Neural progenitor cell (in vitro differentiated cells): ENCODE results near the gene RPL37. TPM values are rescaled to one million over a fixed set of nuclear protein-coding genes. Genes with fewer than 3 reads are reported as not detected.

ENCODE experiments used
- DNase-seq: peaks from one replicate; pipeline ENCODE4 v3.0.0-alpha.2; 2016; ENCODE audit warnings: low spot score
- H2AFZ ChIP-seq: fragments of 200-600 bp; sonication (generic); replicated peaks from 2 replicates; pipeline ENCODE4 v1.6.1; 2016; ENCODE audit warnings: antibody characterized with exemption
- H3F3A ChIP-seq: fragments of 200-600 bp; sonication (generic); 2 replicates; pipeline ENCODE4 v1.6.1; 2016; ENCODE audit warnings: antibody characterized with exemption, low read depth
- H3K27ac ChIP-seq: fragments of 200-600 bp; sonication (generic); 2 replicates; pipeline ENCODE4 v1.5.1; 2016; ENCODE audit warnings: mild to moderate bottlenecking
- H3K27me3 ChIP-seq: fragments of 200-600 bp; sonication (generic); 2 replicates; pipeline ENCODE4 v1.6.1; 2016; ENCODE audit warnings: mild to moderate bottlenecking, moderate library complexity
- H3K36me3 ChIP-seq: fragments of 200-600 bp; sonication (generic); 2 replicates; pipeline ENCODE4 v1.5.1; 2016
- H3K4me1 ChIP-seq: fragments of 200-600 bp; sonication (generic); 2 replicates; pipeline ENCODE4 v1.6.1; 2016; ENCODE audit warnings: mixed run types
- H3K4me2 ChIP-seq: fragments of 200-600 bp; sonication (generic); 2 replicates; pipeline ENCODE4 v1.6.1; 2016
- H3K4me3 ChIP-seq: fragments of 200-600 bp; sonication (generic); 2 replicates; pipeline ENCODE4 v1.5.1; 2016
- H3K79me2 ChIP-seq: fragments of 200-600 bp; sonication (generic); 2 replicates; pipeline ENCODE4 v1.6.1; 2016; ENCODE audit warnings: low read depth
- H3K9ac ChIP-seq: fragments of 200-600 bp; sonication (generic); 2 replicates; pipeline ENCODE4 v1.6.1; 2016
- H3K9me3 ChIP-seq: fragments of 200-600 bp; sonication (generic); 2 replicates; pipeline ENCODE4 v1.5.1; 2016; ENCODE audit warnings: low read depth
- H4K20me1 ChIP-seq: fragments of 200-600 bp; sonication (generic); 2 replicates; pipeline ENCODE4 v1.6.1; 2016; ENCODE audit warnings: low read depth
- H3K27ac Mint-ChIP-seq: 3 replicates; pipeline ENCODE4 v1.8.0; 2021; ENCODE audit warnings: mixed read lengths
- H3K27me3 Mint-ChIP-seq: 2 replicates; pipeline ENCODE4 v1.8.0; 2022; ENCODE audit warnings: low read depth, mild to moderate bottlenecking, inconsistent platforms, moderate library complexity, mixed read lengths; ENCODE audit not compliant: insufficient read depth
- H3K36me3 Mint-ChIP-seq: 3 replicates; pipeline ENCODE4 v1.8.0; 2021; ENCODE audit warnings: mixed read lengths
- H3K4me1 Mint-ChIP-seq: 3 replicates; pipeline ENCODE4 v1.8.0; 2021; ENCODE audit warnings: mixed read lengths
- H3K4me3 Mint-ChIP-seq: 3 replicates; pipeline ENCODE4 v1.8.0; 2021; ENCODE audit warnings: mild to moderate bottlenecking, moderate library complexity, mixed read lengths
- H3K9me3 Mint-ChIP-seq: 3 replicates; pipeline ENCODE4 v1.8.0; 2020; ENCODE audit warnings: mixed read lengths
- CTCF ChIP-seq: fragments of 200-600 bp; sonication (generic); IDR thresholded peaks from 2 replicates; pipeline ENCODE4 v1.5.1; 2017; ENCODE audit warnings: antibody characterized with exemption, mild to moderate bottlenecking
- EZH2 ChIP-seq: fragments of 200-600 bp; sonication (generic); IDR thresholded peaks from 2 replicates; pipeline ENCODE4 v1.6.1; 2017; ENCODE audit warnings: antibody characterized with exemption, mild to moderate bottlenecking, moderate library complexity
- EZH2phosphoT487 ChIP-seq: fragments of 200-600 bp; sonication (generic); IDR thresholded peaks from 2 replicates; pipeline ENCODE4 v1.6.1; 2017; ENCODE audit warnings: antibody characterized with exemption
- total RNA-seq: library from RNA; depleted of rRNA; stranded (reverse); fragments of >200 nt; gene quantifications from 2 replicates; pipeline ENCODE4 v1.2.3, GENCODE V29; 2015; ENCODE audit warnings: low replicate concordance

The RPL37 gene
- total RNA-seq, 1 donor from 2014 or later, result 235 TPM

DNA sequence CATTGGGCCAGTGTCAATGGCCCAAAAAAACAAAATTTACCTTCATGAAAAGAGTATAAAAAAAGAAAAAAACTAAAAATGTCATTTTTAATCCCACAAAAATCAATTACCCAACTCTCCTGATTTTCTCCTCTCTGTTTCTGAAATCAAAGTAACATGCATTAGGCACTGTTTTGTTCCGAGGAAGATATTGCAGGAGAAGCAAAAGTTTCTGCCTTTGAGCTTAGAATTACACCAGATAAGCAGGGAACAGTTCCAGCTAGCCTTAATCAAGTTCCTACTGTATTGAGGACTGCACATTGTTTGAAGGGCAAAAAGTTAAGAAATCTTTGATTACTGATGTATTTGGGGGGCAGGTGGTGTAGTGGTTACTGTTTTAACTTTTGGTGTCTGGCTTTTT, 35.8 kb downstream of the RPL37 start:
- Histone ChIP-seq H3K9me3 (no peaks in the 10 kb centered on the region), H2AFZ (no peak overlapping the region), H3F3A (peaks cover 24% of the 10 kb centered on the region), H3K27me3 (peaks cover 11% of the 10 kb centered on the region), H3K27ac (no peak overlapping the region), H3K4me3 (peak overlapping the region; percentile 81), H3K79me2 (peaks cover 34% of the 10 kb centered on the region), H3K4me2 (peak overlapping the region; percentile 93), H3K9ac (no peak overlapping the region), H3K36me3 (no peaks in the 10 kb centered on the region), H3K4me1 (peaks cover 17% of the 10 kb centered on the region), H4K20me1 (peaks cover 26% of the 10 kb centered on the region)
- Mint-ChIP-seq H3K4me3 (peak overlapping the region; percentile 90), H3K36me3 (peaks cover 15% of the 10 kb centered on the region), H3K27ac (no peak overlapping the region), H3K9me3 (peaks cover 1% of the 10 kb centered on the region), H3K27me3 (peaks cover 5% of the 10 kb centered on the region), H3K4me1 (peaks cover 21% of the 10 kb centered on the region)
- TF ChIP-seq EZH2phosphoT487 (no peak), CTCF (no peak), EZH2 (no peak)
- DNase-seq, result no peak

DNA sequence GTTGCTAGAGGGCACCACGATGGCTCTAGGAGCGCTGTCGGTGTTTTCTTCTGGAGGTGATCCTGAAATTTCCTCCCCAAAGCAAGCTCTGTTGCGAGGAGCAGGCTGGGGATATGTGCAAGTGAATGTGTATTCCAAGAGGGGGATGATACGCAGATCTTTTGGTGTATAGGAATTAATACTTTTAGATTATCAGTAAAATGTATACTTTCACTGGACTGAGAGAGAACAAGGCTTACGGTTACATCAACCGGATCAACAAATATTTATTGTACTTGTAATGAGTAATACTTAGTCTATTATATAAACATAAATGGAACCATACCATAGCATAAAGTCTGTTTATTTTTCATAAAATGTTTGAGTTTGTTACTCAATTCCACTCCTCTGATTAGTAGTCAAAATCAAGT, 36.2 kb downstream of the RPL37 start:
- peak overlapping the region; percentile 50 for H3K9ac ChIP-seq
- TF ChIP-seq CTCF, result no peak
- Mint-ChIP-seq H3K36me3 (peaks cover 19% of the 10 kb centered on the region), H3K4me3 (peak overlapping the region; percentile 90), H3K9me3 (peaks cover 4% of the 10 kb centered on the region), H3K4me1 (peaks cover 21% of the 10 kb centered on the region), H3K27me3 (peaks cover 5% of the 10 kb centered on the region), H3K27ac (peak overlapping the region; percentile 99)
- H3K36me3 ChIP-seq, result no peaks in the 10 kb centered on the region
- peak overlapping the region; percentile 93 for H3K4me2 ChIP-seq
- no peaks in the 10 kb centered on the region for H3K9me3 ChIP-seq
- H3K4me1 ChIP-seq, result peaks cover 17% of the 10 kb centered on the region
- peaks cover 24% of the 10 kb centered on the region for H3F3A ChIP-seq
- H3K79me2 ChIP-seq, result peaks cover 38% of the 10 kb centered on the region
- H4K20me1 ChIP-seq, result peaks cover 26% of the 10 kb centered on the region
- H2AFZ ChIP-seq, result peak overlapping the region; percentile 98
- peak overlapping the region; percentile 81 for H3K4me3 ChIP-seq
- H3K27ac ChIP-seq, result peak overlapping the region; percentile 75
- H3K27me3 ChIP-seq, result peaks cover 11% of the 10 kb centered on the region
- no peak for DNase-seq

DNA sequence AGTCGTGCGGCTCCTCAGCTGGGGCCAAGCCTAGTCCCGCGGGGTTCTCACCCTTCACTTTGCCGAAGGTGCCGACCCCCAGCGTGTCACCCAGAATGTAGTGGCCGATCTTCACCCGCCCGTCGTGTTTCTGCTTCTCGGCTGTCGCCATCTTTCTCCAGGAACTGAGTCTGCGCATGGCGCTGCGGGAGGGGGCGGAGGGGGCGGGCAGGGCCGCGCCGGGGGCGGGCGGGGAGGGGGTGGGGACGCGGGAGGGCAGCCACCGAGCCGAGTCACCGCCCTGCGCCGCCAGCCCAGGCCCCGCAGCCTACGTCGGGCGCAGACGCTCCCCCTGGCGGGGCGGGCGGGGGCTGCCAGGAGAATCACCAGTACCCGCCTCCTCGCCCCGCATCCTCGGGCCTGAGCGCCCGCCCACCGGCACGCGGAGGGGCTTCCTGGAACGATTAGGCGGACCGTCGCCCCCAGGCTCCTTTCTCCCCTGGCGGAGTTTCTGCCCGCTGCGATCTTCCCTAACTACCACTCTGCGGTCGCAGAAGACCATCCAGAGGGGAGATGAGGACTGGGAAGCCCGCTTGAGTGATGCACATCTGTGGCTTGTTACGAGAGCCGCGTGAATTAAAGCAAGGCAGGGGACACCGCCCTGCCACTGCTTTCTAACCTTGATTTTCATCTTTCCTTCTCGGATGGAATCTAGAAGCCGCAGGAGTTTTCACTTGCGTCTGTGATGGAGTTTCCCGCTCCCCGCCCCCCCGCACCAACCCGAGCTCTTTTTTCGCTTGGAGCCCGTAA, 36.8 kb downstream of the RPL37 start, which contains the start of gene PRKAA1:
Gene PRKAA1 (minus strand): TSS at position 363 of the 789 bp plus-strand sequence. CDS start 185 bp downstream, at position 178.
- peaks cover 5% of the 10 kb centered on the region for H3K27me3 Mint-ChIP-seq
- Histone ChIP-seq H3K9ac (peak within 1 kb of the TSS; percentile 54), H3K4me2 (peak within 1 kb of the TSS; percentile 93), H3K79me2 (peaks cover 44% of the 10 kb centered on the region), H4K20me1 (peaks cover 27% of the 10 kb centered on the region), H3K27me3 (peaks cover 11% of the 10 kb centered on the region), H3K27ac (peak within 1 kb of the TSS; percentile 88), H3K4me3 (peak within 1 kb of the TSS; percentile 81), H3K9me3 (no peaks in the 10 kb centered on the region), H3K4me1 (peaks cover 17% of the 10 kb centered on the region), H3F3A (peaks cover 24% of the 10 kb centered on the region), H3K36me3 (no peaks in the 10 kb centered on the region), H2AFZ (peak within 1 kb of the TSS; percentile 98)
- peak; percentile 96 for DNase-seq
- peaks cover 9% of the 10 kb centered on the region for H3K9me3 Mint-ChIP-seq
- H3K4me1 Mint-ChIP-seq, result peaks cover 21% of the 10 kb centered on the region
- TF ChIP-seq EZH2phosphoT487 (no peak), CTCF (peak; percentile 63)
- peak within 1 kb of the TSS; percentile 99 for H3K27ac Mint-ChIP-seq
- peak within 1 kb of the TSS; percentile 94 for H3K4me3 Mint-ChIP-seq
- peaks cover 25% of the 10 kb centered on the region for H3K36me3 Mint-ChIP-seq
